HFFc6 (cell line): ENCODE results near the gene XNDC1N. TPM values are rescaled to one million over a fixed set of nuclear protein-coding genes. Genes with fewer than 3 reads are reported as not detected.
"Not testable (repeated sequence)": the region's sequence is repeated elsewhere in the genome, so short reads cannot be mapped to it uniquely, and the experiment has no call there.

Source experiments
- DNase-seq: peaks from one replicate; pipeline ENCODE4 v3.0.0-alpha.2; 2018
- H3K27ac Mint-ChIP-seq: 2 replicates; pipeline ENCODE4 v1.8.0; 2020; ENCODE audit warnings: mild to moderate bottlenecking, mixed read lengths
- H3K27me3 Mint-ChIP-seq: 2 replicates; pipeline ENCODE4 v1.8.0; 2021; ENCODE audit warnings: mild to moderate bottlenecking, moderate library complexity, mixed read lengths; ENCODE audit not compliant: insufficient read depth
- H3K36me3 Mint-ChIP-seq: 2 replicates; pipeline ENCODE4 v1.8.0; 2021; ENCODE audit warnings: low read depth, mixed read lengths
- H3K4me1 Mint-ChIP-seq: 2 replicates; pipeline ENCODE4 v1.8.0; 2020; ENCODE audit warnings: low read depth, mixed read lengths
- H3K4me3 Mint-ChIP-seq: 2 replicates; pipeline ENCODE4 v1.8.0; 2020; ENCODE audit warnings: mild to moderate bottlenecking, moderate library complexity, mixed read lengths
- H3K9me3 Mint-ChIP-seq: 2 replicates; pipeline ENCODE4 v1.8.0; 2020; ENCODE audit warnings: mild to moderate bottlenecking, mixed read lengths
- CTCF ChIP-seq: fragments of 200-600 bp; sonication (generic); IDR thresholded peaks from 2 replicates; pipeline ENCODE4 v1.5.0; 2021; ENCODE audit warnings: antibody characterized with exemption, mild to moderate bottlenecking
- total RNA-seq, 6 experiments: library from RNA; stranded (reverse); fragmentation: NEBNext Ultra II Directional; extraction: Animal tissue kit (Norgen Biotek cat#: 25700); gene quantifications; 2 replicates in 1 of 6; 3 replicates in 5 of 6; pipeline ENCODE4 v1.2.3, GENCODE V29; 2021

The XNDC1N gene
- total RNA-seq, 6 experiments from 2014 or later = 2.3 to 4.0 (median 3.4) TPM

GRCh38 chr11:71914617-71915189 is 13.7 kb downstream of the XNDC1N start:
- Mint-ChIP-seq H3K27ac (peak overlapping the region; percentile 44), H3K36me3 (peaks cover 44% of the 10 kb centered on the region), H3K4me1 (peaks cover 21% of the 10 kb centered on the region)

GRCh38 chr11:71913756-71914526 is 14.5 kb downstream of the XNDC1N start:
- peaks cover 44% of the 10 kb centered on the region for H3K36me3 Mint-ChIP-seq
- peaks cover 21% of the 10 kb centered on the region for H3K4me1 Mint-ChIP-seq
- H3K27ac Mint-ChIP-seq = peak overlapping the region; percentile 44
- TF ChIP-seq CTCF = no peak
- DNase-seq = no peak
- H3K4me3 Mint-ChIP-seq = no peak overlapping the region
- no peaks in the 10 kb centered on the region for H3K9me3 Mint-ChIP-seq
- no peaks in the 10 kb centered on the region; the same call in 1 of the 2 replicates for H3K27me3 Mint-ChIP-seq

More at GRCh38 chr11:71914617-71915189, 13.7 kb downstream of the XNDC1N start:
- TF ChIP-seq CTCF = no peak
- Mint-ChIP-seq H3K4me3 (no peak overlapping the region), H3K9me3 (no peaks in the 10 kb centered on the region), H3K27me3 (no peaks in the 10 kb centered on the region; the same call in 1 of the 2 replicates)
- DNase-seq = no peak

- not testable (repeated sequence) for H3K4me3 Mint-ChIP-seq, H3K27me3 Mint-ChIP-seq, DNase-seq, H3K27ac Mint-ChIP-seq, H3K9me3 Mint-ChIP-seq
- peaks cover 40% of the 10 kb centered on the region for H3K36me3 Mint-ChIP-seq
- peaks cover 14% of the 10 kb centered on the region for H3K4me1 Mint-ChIP-seq
Measured at GRCh38 chr11:71911986-71912340, 16.4 kb downstream of the XNDC1N start.

- peaks cover 37% of the 10 kb centered on the region for H3K36me3 Mint-ChIP-seq
- H3K27ac Mint-ChIP-seq, H3K27me3 Mint-ChIP-seq, DNase-seq, H3K9me3 Mint-ChIP-seq, H3K4me3 Mint-ChIP-seq: not testable (repeated sequence)
- H3K4me1 Mint-ChIP-seq = peaks cover 14% of the 10 kb centered on the region
- TF ChIP-seq CTCF = peak; percentile 33; the same call in 1 of the 2 replicates
Measured at GRCh38 chr11:71911321-71911985, 16.9 kb downstream of the XNDC1N start.

- Mint-ChIP-seq H3K36me3 (peaks cover 32% of the 10 kb centered on the region), H3K4me1 (peaks cover 14% of the 10 kb centered on the region)
- DNase-seq, H3K9me3 Mint-ChIP-seq, H3K27me3 Mint-ChIP-seq, H3K4me3 Mint-ChIP-seq, H3K27ac Mint-ChIP-seq: not testable (repeated sequence)
Measured at GRCh38 chr11:71910775-71911174, 17.6 kb downstream of the XNDC1N start.

- peaks cover 21% of the 10 kb centered on the region for H3K36me3 Mint-ChIP-seq
- no peaks in the 10 kb centered on the region; the same call in 1 of the 2 replicates for H3K27me3 Mint-ChIP-seq
- H3K9me3 Mint-ChIP-seq = no peaks in the 10 kb centered on the region
- no peak for TF ChIP-seq CTCF
- no peak for DNase-seq
- no peak overlapping the region for H3K4me3 Mint-ChIP-seq
- H3K27ac Mint-ChIP-seq = no peak overlapping the region
- no peaks in the 10 kb centered on the region for H3K4me1 Mint-ChIP-seq
Measured at GRCh38 chr11:71908218-71908617, 20.2 kb downstream of the XNDC1N start.

- H3K4me3 Mint-ChIP-seq, H3K9me3 Mint-ChIP-seq, H3K27ac Mint-ChIP-seq, H3K27me3 Mint-ChIP-seq: not testable (repeated sequence)
- H3K4me1 Mint-ChIP-seq = peaks cover 12% of the 10 kb centered on the region; the same call in 1 of the 2 replicates
- peaks cover 41% of the 10 kb centered on the region for H3K36me3 Mint-ChIP-seq
- peak; percentile 58 for DNase-seq
Measured at GRCh38 chr11:71901137-71901536, 27.3 kb downstream of the XNDC1N start.
